ENCODE measurements around the gene ENTPD6. TPM values are rescaled to one million over a fixed set of nuclear protein-coding genes. Genes with fewer than 3 reads are reported as not detected.

Gene ENTPD6
- total RNA-seq, 2 donors from 2014 or later: 40.0 to 46.2 TPM

- Mint-ChIP-seq H3K36me3 (ENCODE audit: low read depth) (peaks cover 47% of the 10 kb centered on the region), H3K9me3 (no peaks in the 10 kb centered on the region)
- no peak for ATAC-seq (replicated peaks)
Measured at GRCh38 chr20:25209911-25210310, 14.4 kb downstream of the ENTPD6 start.

GRCh38 chr20:25211273-25211672 is 15.8 kb downstream of the ENTPD6 start:
- H3K9me3 Mint-ChIP-seq: no peaks in the 10 kb centered on the region
- no peaks in the 10 kb centered on the region for H3K27me3 Mint-ChIP-seq
- ATAC-seq (replicated peaks): no peak
- H3K4me1 Mint-ChIP-seq: no peaks in the 10 kb centered on the region
- no peak overlapping the region for H3K27ac Mint-ChIP-seq
- no peak overlapping the region for H3K4me3 Mint-ChIP-seq
- peaks cover 60% of the 10 kb centered on the region for H3K36me3 Mint-ChIP-seq (ENCODE audit: low read depth)

More at GRCh38 chr20:25209911-25210310, 14.4 kb downstream of the ENTPD6 start:
- no peak overlapping the region for H3K27ac Mint-ChIP-seq
- peaks cover 4% of the 10 kb centered on the region for H3K4me1 Mint-ChIP-seq
- no peaks in the 10 kb centered on the region for H3K27me3 Mint-ChIP-seq
- no peak overlapping the region for H3K4me3 Mint-ChIP-seq

GRCh38 chr20:25212242-25212641 is 16.7 kb downstream of the ENTPD6 start:
- peaks cover 70% of the 10 kb centered on the region for H3K36me3 Mint-ChIP-seq (ENCODE audit: low read depth)
- H3K27ac Mint-ChIP-seq: no peak overlapping the region
- H3K4me3 Mint-ChIP-seq: no peak overlapping the region
- no peaks in the 10 kb centered on the region for H3K4me1 Mint-ChIP-seq
- no peaks in the 10 kb centered on the region for H3K27me3 Mint-ChIP-seq
- H3K9me3 Mint-ChIP-seq: no peaks in the 10 kb centered on the region
- ATAC-seq (replicated peaks): no peak

GRCh38 chr20:25213566-25214425 is 18.3 kb downstream of the ENTPD6 start:
- Mint-ChIP-seq H3K4me1 (no peaks in the 10 kb centered on the region), H3K27ac (no peak overlapping the region), H3K4me3 (no peak overlapping the region), H3K36me3 (ENCODE audit: low read depth) (peaks cover 80% of the 10 kb centered on the region), H3K27me3 (no peaks in the 10 kb centered on the region), H3K9me3 (no peaks in the 10 kb centered on the region)
- ATAC-seq (replicated peaks): no peak

- Mint-ChIP-seq H3K27me3 (no peaks in the 10 kb centered on the region), H3K36me3 (ENCODE audit: low read depth) (peaks cover 85% of the 10 kb centered on the region), H3K4me1 (no peaks in the 10 kb centered on the region), H3K9me3 (no peaks in the 10 kb centered on the region), H3K4me3 (no peak overlapping the region), H3K27ac (no peak overlapping the region)
- ATAC-seq (replicated peaks): no peak
Measured at GRCh38 chr20:25214426-25214790, 18.9 kb downstream of the ENTPD6 start.

- Mint-ChIP-seq H3K4me3 (no peak overlapping the region), H3K9me3 (no peaks in the 10 kb centered on the region), H3K4me1 (no peaks in the 10 kb centered on the region), H3K27me3 (no peaks in the 10 kb centered on the region), H3K27ac (no peak overlapping the region), H3K36me3 (ENCODE audit: low read depth) (peaks cover 82% of the 10 kb centered on the region)
- no peak for ATAC-seq (replicated peaks)
Measured at GRCh38 chr20:25214819-25215218, 19.3 kb downstream of the ENTPD6 start.

- Mint-ChIP-seq H3K9me3 (no peaks in the 10 kb centered on the region), H3K4me1 (no peaks in the 10 kb centered on the region), H3K36me3 (ENCODE audit: low read depth) (peaks cover 75% of the 10 kb centered on the region), H3K27ac (no peak overlapping the region), H3K27me3 (no peaks in the 10 kb centered on the region), H3K4me3 (no peak overlapping the region)
- no peak for ATAC-seq (replicated peaks)
Measured at GRCh38 chr20:25215521-25215920, 20.0 kb downstream of the ENTPD6 start.

GRCh38 chr20:25216199-25216945 is 20.9 kb downstream of the ENTPD6 start:
- Mint-ChIP-seq H3K36me3 (ENCODE audit: low read depth) (peaks cover 68% of the 10 kb centered on the region), H3K9me3 (no peaks in the 10 kb centered on the region), H3K4me1 (no peaks in the 10 kb centered on the region), H3K4me3 (no peak overlapping the region), H3K27ac (no peak overlapping the region), H3K27me3 (no peaks in the 10 kb centered on the region)
- ATAC-seq (replicated peaks): no peak

- Mint-ChIP-seq H3K4me3 (no peak overlapping the region), H3K27me3 (no peaks in the 10 kb centered on the region), H3K27ac (peak overlapping the region; percentile 31), H3K36me3 (ENCODE audit: low read depth) (peaks cover 63% of the 10 kb centered on the region), H3K4me1 (no peaks in the 10 kb centered on the region), H3K9me3 (no peaks in the 10 kb centered on the region)
- no peak for ATAC-seq (replicated peaks)
Measured at GRCh38 chr20:25217161-25218108, 21.9 kb downstream of the ENTPD6 start.

- Mint-ChIP-seq H3K27me3 (no peaks in the 10 kb centered on the region), H3K27ac (peak overlapping the region; percentile 31), H3K4me1 (no peaks in the 10 kb centered on the region), H3K4me3 (no peak overlapping the region), H3K36me3 (ENCODE audit: low read depth) (peaks cover 60% of the 10 kb centered on the region), H3K9me3 (no peaks in the 10 kb centered on the region)
- ATAC-seq (replicated peaks): no peak
Measured at GRCh38 chr20:25218109-25218486, 22.6 kb downstream of the ENTPD6 start.

GRCh38 chr20:25218492-25218891 is 23.0 kb downstream of the ENTPD6 start:
- no peaks in the 10 kb centered on the region for H3K4me1 Mint-ChIP-seq
- no peaks in the 10 kb centered on the region for H3K27me3 Mint-ChIP-seq
- H3K36me3 Mint-ChIP-seq (ENCODE audit: low read depth): peaks cover 56% of the 10 kb centered on the region
- no peak overlapping the region for H3K4me3 Mint-ChIP-seq
- no peak overlapping the region for H3K27ac Mint-ChIP-seq
- H3K9me3 Mint-ChIP-seq: no peaks in the 10 kb centered on the region
- no peak for ATAC-seq (replicated peaks)

GRCh38 chr20:25219365-25219764 is 23.9 kb downstream of the ENTPD6 start:
- ATAC-seq (replicated peaks): no peak
- H3K9me3 Mint-ChIP-seq: no peaks in the 10 kb centered on the region
- H3K4me1 Mint-ChIP-seq: no peaks in the 10 kb centered on the region
- peaks cover 48% of the 10 kb centered on the region for H3K36me3 Mint-ChIP-seq (ENCODE audit: low read depth)
- H3K27ac Mint-ChIP-seq: no peak overlapping the region
- H3K4me3 Mint-ChIP-seq: no peak overlapping the region
- H3K27me3 Mint-ChIP-seq: no peaks in the 10 kb centered on the region

GRCh38 chr20:25220021-25220730 is 24.7 kb downstream of the ENTPD6 start:
- Mint-ChIP-seq H3K36me3 (ENCODE audit: low read depth) (peaks cover 43% of the 10 kb centered on the region), H3K9me3 (no peaks in the 10 kb centered on the region), H3K4me1 (no peaks in the 10 kb centered on the region), H3K27me3 (no peaks in the 10 kb centered on the region), H3K4me3 (no peak overlapping the region), H3K27ac (no peak overlapping the region)
- ATAC-seq (replicated peaks): no peak

Measured in activated T-helper 17 cell treated with anti-CD3 and anti-CD28 coated beads, Interleukin-2, amount 50 U/mL, for 72 hours (primary cell).